GM10847 (cell line): ENCODE data around the gene FAIM.

ENCODE experiments used
- POLR2A ChIP-seq: IDR thresholded peaks from 2 replicates; pipeline ENCODE4 v1.6.1; 2011; ENCODE audit not compliant: insufficient read length; ENCODE audit errors: extremely low read depth

The FAIM gene

GRCh38 chr3:138657508-138657907, 48.9 kb downstream of the FAIM start:
- no peak for TF ChIP-seq POLR2A

- no peak for TF ChIP-seq POLR2A
Observed at GRCh38 chr3:138668107-138668506, 59.5 kb downstream of the FAIM start.

- TF ChIP-seq POLR2A = no peak
Observed at GRCh38 chr3:138670407-138670806, 61.8 kb downstream of the FAIM start.

- TF ChIP-seq POLR2A = no peak
Observed at GRCh38 chr3:138673641-138674530, 65.3 kb downstream of the FAIM start.

- no peak for TF ChIP-seq POLR2A
Observed at GRCh38 chr3:138675393-138675792, 66.8 kb downstream of the FAIM start.

GRCh38 chr3:138678086-138678485, 69.5 kb downstream of the FAIM start:
- TF ChIP-seq POLR2A = no peak

GRCh38 chr3:138678874-138679392, 70.4 kb downstream of the FAIM start:
- TF ChIP-seq POLR2A = no peak

GRCh38 chr3:138681463-138682220, 73.1 kb downstream of the FAIM start:
- no peak for TF ChIP-seq POLR2A

- no peak for TF ChIP-seq POLR2A
Observed at GRCh38 chr3:138682648-138683047, 74.1 kb downstream of the FAIM start.
